GM10266 (cell line): ENCODE measurements around the gene LCE2C.
"Not testable (repeated sequence)": the region's sequence is repeated elsewhere in the genome, so short reads cannot be mapped to it uniquely, and the experiment has no call there.

ENCODE experiments used
- DNase-seq: peaks from one replicate; pipeline ENCODE4 v3.0.0; 2012; ENCODE audit errors: extremely low spot score
- CTCF ChIP-seq: IDR thresholded peaks from 2 replicates; pipeline ENCODE4 v1.5.1; 2012; ENCODE audit warnings: mild to moderate bottlenecking, low read depth; ENCODE audit not compliant: control insufficient read depth, insufficient read depth; ENCODE audit errors: missing control alignments

Gene LCE2C

GRCh38 chr1:152656459-152656858 lies 18.6 kb upstream of the LCE2C start:
- no peak for DNase-seq

GRCh38 chr1:152657677-152658076 lies 17.4 kb upstream of the LCE2C start:
- no peak for TF ChIP-seq CTCF
- DNase-seq: no peak

More at GRCh38 chr1:152656459-152656858, 18.6 kb upstream of the LCE2C start:
- no peak for TF ChIP-seq CTCF

GRCh38 chr1:152658649-152659048 lies 16.4 kb upstream of the LCE2C start:
- TF ChIP-seq CTCF: no peak
- DNase-seq: no peak

GRCh38 chr1:152663098-152663497 lies 12.0 kb upstream of the LCE2C start, which contains the start of gene LCE2D:
TSS of gene LCE2D (plus strand) at chr1:152663380. CDS start at chr1:152664106, 726 bp downstream.
- TF ChIP-seq CTCF: no peak

GRCh38 chr1:152666171-152666570 lies 8.9 kb upstream of the LCE2C start:
- DNase-seq: not testable (repeated sequence)

More at GRCh38 chr1:152663098-152663497, 12.0 kb upstream of the LCE2C start, which contains the start of gene LCE2D:
- DNase-seq: no peak

- TF ChIP-seq CTCF: no peak
Measured at GRCh38 chr1:152667648-152668047, 7.4 kb upstream of the LCE2C start.

GRCh38 chr1:152673016-152673415 lies 2.1 kb upstream of the LCE2C start:
- no peak for DNase-seq
- no peak for TF ChIP-seq CTCF

More at GRCh38 chr1:152667648-152668047, 7.4 kb upstream of the LCE2C start:
- DNase-seq: no peak

- TF ChIP-seq CTCF: no peak
- no peak for DNase-seq
Measured at GRCh38 chr1:152679459-152679858, 4.4 kb downstream of the LCE2C start.
